Panc1 (cell line): ENCODE results near the gene PSMF1. TPM values are rescaled to one million over a fixed set of nuclear protein-coding genes. Genes with fewer than 3 reads are reported as not detected.

Experiments used
- ATAC-seq: fragments of 200-7000 bp; cut with Tn5 transposase; 2 replicates; pipeline ENCODE4 v1.9.1; 2020; ENCODE audit warnings: mild to moderate bottlenecking, moderate library complexity
- BruUV-seq: library from RNA; stranded (reverse); fragments of 400-500 nt; replicated peaks from 2 replicates; lab custom pipeline; 2021; lab: Mats Ljungman, UMichigan
- CTCF ChIA-PET: fragments of 300-600 bp; sonication (Branson Sonifier 250); formaldehyde crosslinking; loops from one replicate; lab custom pipeline; 2022; ENCODE audit warnings: antibody characterized with exemption; lab: Charles Lee
- POLR2A ChIA-PET: fragments of 300-600 bp; sonication (Branson Sonifier 250); formaldehyde crosslinking; loops from one replicate; lab custom pipeline; 2022; ENCODE audit warnings: antibody characterized with exemption; lab: Charles Lee
- DNase-seq: peaks from one replicate; pipeline ENCODE4 v3.0.0-alpha.2; 2010; ENCODE audit warnings: low read depth, low spot score
- H3K27ac ChIP-seq: 2 replicates; pipeline ENCODE4 v1.5.1; 2011; ENCODE audit warnings: mild to moderate bottlenecking, low read length, inconsistent platforms
- H3K27me3 ChIP-seq: fragments of 200-500 bp; sonication (Bioruptor generic); 2 replicates; pipeline ENCODE4 v1.6.0; 2014; ENCODE audit warnings: low read length, inconsistent platforms; ENCODE audit not compliant: control insufficient read depth, insufficient read depth
- H3K36me3 ChIP-seq: fragments of 200-500 bp; sonication (Bioruptor generic); 2 replicates; pipeline ENCODE4 v1.5.1; 2014; ENCODE audit warnings: inconsistent platforms, mild to moderate bottlenecking, low read length, moderate library complexity; ENCODE audit not compliant: control insufficient read depth, insufficient read depth
- H3K4me1 ChIP-seq: 2 replicates; pipeline ENCODE4 v1.5.1; 2011; ENCODE audit warnings: inconsistent platforms, mild to moderate bottlenecking, low read length, moderate library complexity; ENCODE audit not compliant: control insufficient read depth, insufficient read depth
- H3K4me3 ChIP-seq, 2 experiments: 2 replicates each; pipeline ENCODE4 v1.5.1; 2011 to 2012; ENCODE audit warnings: low read depth in 2 of 2, low read length in 2 of 2, mild to moderate bottlenecking in 2 of 2, inconsistent platforms in 1 of 2, moderate library complexity in 1 of 2
- H3K9me3 ChIP-seq: fragments of 200-500 bp; sonication (Bioruptor generic); 2 replicates; pipeline ENCODE4 v1.5.1; 2014; ENCODE audit warnings: low read depth, mild to moderate bottlenecking, inconsistent platforms, low read length, moderate library complexity; ENCODE audit not compliant: control insufficient read depth, insufficient read depth
- POLR2AphosphoS5 ChIP-seq: IDR thresholded peaks from 2 replicates; pipeline ENCODE4 v1.6.1; 2012; ENCODE audit warnings: mild to moderate bottlenecking, low read depth, low read length, moderate library complexity
- REST ChIP-seq, 2 experiments: IDR thresholded peaks; 2 replicates each; pipeline ENCODE4 v1.6.1; 2011 to 2012; ENCODE audit warnings: low read depth in 2 of 2, control low read depth in 1 of 2, low read length in 1 of 2, mild to moderate bottlenecking in 1 of 2, moderate library complexity in 1 of 2; ENCODE audit not compliant: insufficient read depth in 1 of 2
- SIN3A ChIP-seq: IDR thresholded peaks from 2 replicates; pipeline ENCODE4 v1.6.1; 2012; ENCODE audit warnings: low read depth, mild to moderate bottlenecking, low read length, moderate library complexity, borderline replicate concordance; ENCODE audit not compliant: insufficient read depth
- TCF7L2 ChIP-seq: IDR thresholded peaks from 2 replicates; pipeline ENCODE4 v1.6.1; 2011; ENCODE audit warnings: mild to moderate bottlenecking, low read depth, low read length, inconsistent platforms
- in situ Hi-C: cut with HindIII; loops from 2 replicates; pipeline ENCODE4 v1.10.0; 2016; ENCODE audit warnings: low sequenced_read_pairs, low pct_unique_long_range_greater_than_20kb
- intact Hi-C: fragments of 100-400 bp; cut with micrococcal nuclease; formaldehyde crosslinking; loops from one replicate; pipeline ENCODE4 v1.10.0; 2022; ENCODE audit not compliant: unreplicated experiment
- total RNA-seq: library from RNA; stranded (reverse); gene quantifications from one replicate; pipeline ENCODE4 v1.2.1, GENCODE V29; 2021; ENCODE audit not compliant: unreplicated experiment
- TF ChIP-seq, protein P1 (sequence below): fragments of 450-650 bp; IDR thresholded peaks from 2 replicates; pipeline ENCODE4 v1.5.1; 2017; ENCODE audit warnings: mild to moderate bottlenecking

Gene PSMF1
- total RNA-seq, 1 experiment from 2014 or later, result 161 TPM

- DNase-seq (no peak), ATAC-seq (no peak)
- Histone ChIP-seq H3K4me3 (no peak overlapping the region; a peak in 1 of 4 replicates), H3K27me3 (no peaks in the 10 kb centered on the region), H3K9me3 (no peaks in the 10 kb centered on the region), H3K27ac (no peak overlapping the region; the same call in 1 of the 2 replicates), H3K36me3 (peaks cover 16% of the 10 kb centered on the region), H3K4me1 (peaks cover 42% of the 10 kb centered on the region)
- intact Hi-C loops, result no loop called here
- ChIA-PET POLR2A (interaction anchor here (0.7 kb wide), 1 partner anchor 67 kb away, joined by 3 read pairs; no protein-coding TSS in a partner anchor), CTCF (no interaction called here)
- BruUV-seq, result no TSS peak
- TF ChIP-seq SIN3A (no peak), TCF7L2 (no peak), REST (IDR thresholded peaks at IDR 0.05; ENCODE audit: insufficient read depth in 1 of 2, low read depth in 2 of 2, low read length in 1 of 2) (no peak), POLR2AphosphoS5 (no peak)
- TF ChIP-seq, protein P1, sequence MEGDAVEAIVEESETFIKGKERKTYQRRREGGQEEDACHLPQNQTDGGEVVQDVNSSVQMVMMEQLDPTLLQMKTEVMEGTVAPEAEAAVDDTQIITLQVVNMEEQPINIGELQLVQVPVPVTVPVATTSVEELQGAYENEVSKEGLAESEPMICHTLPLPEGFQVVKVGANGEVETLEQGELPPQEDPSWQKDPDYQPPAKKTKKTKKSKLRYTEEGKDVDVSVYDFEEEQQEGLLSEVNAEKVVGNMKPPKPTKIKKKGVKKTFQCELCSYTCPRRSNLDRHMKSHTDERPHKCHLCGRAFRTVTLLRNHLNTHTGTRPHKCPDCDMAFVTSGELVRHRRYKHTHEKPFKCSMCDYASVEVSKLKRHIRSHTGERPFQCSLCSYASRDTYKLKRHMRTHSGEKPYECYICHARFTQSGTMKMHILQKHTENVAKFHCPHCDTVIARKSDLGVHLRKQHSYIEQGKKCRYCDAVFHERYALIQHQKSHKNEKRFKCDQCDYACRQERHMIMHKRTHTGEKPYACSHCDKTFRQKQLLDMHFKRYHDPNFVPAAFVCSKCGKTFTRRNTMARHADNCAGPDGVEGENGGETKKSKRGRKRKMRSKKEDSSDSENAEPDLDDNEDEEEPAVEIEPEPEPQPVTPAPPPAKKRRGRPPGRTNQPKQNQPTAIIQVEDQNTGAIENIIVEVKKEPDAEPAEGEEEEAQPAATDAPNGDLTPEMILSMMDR, result no peak
- in situ Hi-C loops, result no loop called here
Observed at GRCh38 chr20:1121429-1121828, 3.0 kb downstream of the PSMF1 start.

DNA sequence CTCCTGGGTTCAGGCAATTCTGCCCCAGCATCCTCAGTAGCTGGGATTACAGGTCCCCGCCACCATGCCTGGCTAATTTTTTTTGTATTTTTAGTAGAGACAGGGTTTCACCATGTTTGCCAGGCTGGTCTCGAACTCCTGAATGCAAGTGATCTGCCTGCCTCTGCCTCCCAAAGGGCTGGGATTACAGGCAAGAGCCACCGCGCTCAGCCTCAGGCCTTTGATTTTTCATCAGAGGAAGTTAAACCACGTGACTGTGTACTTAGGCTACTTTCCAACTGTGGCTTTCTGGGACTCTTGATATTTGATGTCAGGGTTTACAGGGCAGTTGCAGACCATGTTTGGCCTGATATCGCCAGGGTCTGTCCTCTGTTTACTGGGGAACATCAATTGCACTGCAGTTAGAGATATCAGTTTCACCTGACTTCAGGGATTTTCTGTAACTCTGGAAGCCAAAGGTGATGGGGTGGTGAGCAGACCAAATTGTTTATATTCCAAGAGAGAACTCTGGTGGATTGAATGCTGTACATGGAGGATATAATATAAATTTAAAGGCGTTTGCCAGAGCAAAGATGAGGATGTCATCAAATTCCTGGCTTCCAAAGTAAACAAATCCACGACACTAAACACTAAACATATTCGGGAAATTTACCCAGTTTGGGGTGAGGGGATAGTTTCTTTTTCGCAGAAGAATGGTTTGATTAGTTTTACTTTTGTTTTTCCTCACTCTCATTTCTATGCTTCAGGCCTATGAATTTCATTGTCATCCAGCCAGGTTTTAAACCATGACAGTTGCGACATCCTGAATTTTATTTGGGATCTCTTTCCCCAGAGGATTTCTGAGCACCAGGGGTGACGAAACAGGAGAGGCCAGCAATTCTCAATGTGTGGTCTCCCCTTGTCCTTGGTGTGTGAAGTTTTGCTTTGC, 4.2 kb downstream of the PSMF1 start:
- no peaks in the 10 kb centered on the region for H3K27me3 ChIP-seq
- H3K36me3 ChIP-seq, result peaks cover 20% of the 10 kb centered on the region
- BruUV-seq, result no TSS peak
- ATAC-seq (no peak), DNase-seq (peak; percentile 30)
- TF ChIP-seq TCF7L2 (no peak), REST (IDR thresholded peaks at IDR 0.05; ENCODE audit: insufficient read depth in 1 of 2, low read depth in 2 of 2, low read length in 1 of 2) (no peak), POLR2AphosphoS5 (no peak), SIN3A (no peak)
- TF ChIP-seq, protein P1, result no peak
- CTCF ChIA-PET, result no interaction called here
- H3K9me3 ChIP-seq, result no peaks in the 10 kb centered on the region
- H3K27ac ChIP-seq, result peak overlapping the region; percentile 11; the same call in 1 of the 2 replicates
- peaks cover 40% of the 10 kb centered on the region for H3K4me1 ChIP-seq
- intact Hi-C loops (no loop called here), in situ Hi-C loops (no loop called here)
- POLR2A ChIA-PET, result no interaction called here
- peak overlapping the region in 1 of 2 experiments; percentile 1; a peak in 1 of 4 replicates for H3K4me3 ChIP-seq
